Bronchial smooth muscle cell (primary cell): ENCODE results near the gene NKX1-2. TPM values are rescaled to one million over a fixed set of nuclear protein-coding genes. Genes with fewer than 3 reads are reported as not detected.

Experiments
- total RNA-seq: library from RNA; depleted of rRNA; stranded (reverse); fragments of >200 nt; gene quantifications from 2 replicates; pipeline ENCODE4 v1.2.1, GENCODE V29; 2014

The NKX1-2 gene
- not detected in 2 replicates for total RNA-seq

DNA sequence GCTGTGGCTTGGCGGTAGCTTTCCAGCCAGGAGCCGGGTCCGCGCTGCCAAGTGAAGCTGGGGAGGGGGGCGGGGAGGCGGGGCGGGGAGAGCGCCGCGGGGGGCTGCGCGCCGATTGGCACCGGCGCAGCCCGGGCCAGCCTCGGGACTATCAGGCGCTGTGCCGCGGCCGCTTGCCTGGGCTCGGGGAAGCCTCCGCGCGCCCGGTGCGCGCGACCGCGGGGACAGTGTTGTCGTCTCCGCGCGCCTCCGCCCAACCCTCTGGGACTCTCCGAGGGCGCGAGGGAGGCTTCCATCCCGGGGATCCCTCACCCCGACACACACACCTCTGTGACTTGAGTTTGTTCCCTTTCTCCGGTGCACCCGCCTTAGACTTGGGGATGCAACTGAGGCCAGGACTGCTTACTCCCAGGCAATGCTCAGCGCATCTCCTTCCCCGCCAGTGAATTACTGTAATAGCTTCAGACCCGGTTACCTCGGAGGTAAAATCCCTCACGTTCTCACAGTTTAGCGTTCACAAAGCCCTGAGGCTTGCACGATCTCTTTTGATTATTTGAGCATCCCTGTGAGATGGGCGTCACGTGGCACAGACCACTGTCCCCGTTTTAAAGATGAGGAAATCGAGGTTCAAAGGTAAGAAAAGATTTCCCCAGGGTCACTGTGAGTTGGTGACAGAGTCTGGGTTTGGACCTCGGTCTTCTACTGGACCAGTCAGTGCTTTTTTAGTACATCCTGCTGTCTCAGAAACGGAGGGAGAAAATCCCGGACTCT lies at the start of gene NKX1-2:
Gene NKX1-2 (minus strand): TSS at position 24 of the 771 bp plus-strand sequence. CDS start 92 bp downstream, outside the sequence.

DNA sequence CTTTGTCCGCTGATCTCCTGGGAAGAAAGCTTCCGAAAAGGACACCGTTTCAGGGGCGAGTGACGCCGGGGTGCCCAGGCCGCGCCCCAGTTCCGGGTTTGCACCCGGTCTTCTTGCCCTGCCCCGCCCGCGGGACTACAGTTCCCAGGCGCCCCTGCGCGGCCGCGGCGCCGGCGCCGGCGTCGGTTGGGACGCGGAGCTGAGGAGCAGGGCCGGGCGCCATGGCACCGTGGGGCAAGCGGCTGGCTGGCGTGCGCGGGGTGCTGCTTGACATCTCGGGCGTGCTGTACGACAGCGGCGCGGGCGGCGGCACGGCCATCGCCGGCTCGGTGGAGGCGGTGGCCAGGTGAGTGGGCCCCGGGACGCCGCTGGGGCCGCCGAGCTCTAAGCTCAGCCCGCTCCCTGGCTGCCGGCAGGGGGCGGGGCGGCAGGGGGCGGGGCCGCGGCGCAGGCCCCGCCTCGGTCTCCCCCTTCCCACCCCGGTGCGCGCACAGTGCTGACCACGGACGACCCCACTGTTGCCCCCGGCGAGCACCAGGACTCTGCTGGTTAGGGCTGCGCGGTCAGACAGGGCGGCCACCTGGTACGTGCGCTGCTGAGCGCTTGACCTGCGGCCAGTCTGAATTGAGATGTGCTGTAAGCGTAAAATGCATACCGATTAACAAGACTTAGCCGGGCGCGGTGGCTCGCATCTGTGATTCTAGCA lies 12.0 kb upstream of the NKX1-2 start, which contains the start of gene LHPP:
Gene LHPP (plus strand): TSS at position 182 of the 706 bp plus-strand sequence. CDS start 40 bp downstream, at position 222.

DNA sequence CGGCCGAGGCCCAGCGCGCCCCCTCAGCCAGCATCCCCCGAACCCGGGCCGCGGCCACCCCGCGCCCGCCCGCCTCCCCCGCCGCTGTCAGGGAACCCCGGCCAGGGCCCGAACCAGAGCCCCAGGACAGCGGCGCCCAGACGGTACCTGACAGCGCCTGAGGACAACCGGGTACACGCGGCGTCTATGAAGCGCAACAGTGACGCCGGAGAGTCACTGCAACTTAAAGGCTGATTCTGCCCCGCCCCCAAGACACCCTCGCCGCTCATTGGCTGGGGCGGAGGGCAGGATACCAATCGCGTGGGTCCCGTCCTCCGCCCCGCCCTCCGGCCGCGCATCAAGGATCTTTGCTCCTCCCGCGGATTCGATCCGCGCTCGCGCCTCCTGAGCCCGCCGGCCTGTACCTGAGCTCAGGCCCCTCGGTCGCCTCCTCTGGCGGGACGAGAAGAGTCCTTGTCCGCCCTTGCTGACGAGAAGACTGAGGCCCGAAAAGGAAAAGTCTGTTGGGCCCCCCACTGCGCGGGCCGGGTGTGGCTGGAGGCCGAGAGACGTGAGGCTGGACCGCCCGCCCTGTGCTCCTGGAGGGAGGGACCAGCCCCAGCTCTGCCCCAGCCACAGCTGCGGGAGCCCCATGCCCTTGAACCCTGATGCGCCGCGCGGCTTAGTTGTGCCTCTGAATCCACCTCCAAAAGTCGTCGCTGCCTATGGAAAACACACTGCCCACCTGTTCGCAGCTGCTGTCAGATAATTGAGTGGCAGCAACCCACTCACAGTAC lies 30.9 kb downstream of the NKX1-2 start, which contains the start of gene OAT:
Gene OAT (minus strand): TSS at position 198 of the 776 bp plus-strand sequence. CDS start 6,752 bp downstream, outside the sequence.

Other genes with a start within 250 kb of the NKX1-2 start
- gene OAT, start 31.1 kb downstream of the NKX1-2 start, total RNA-seq, result 144 and 191 TPM in 2 replicates
- 10.7 and 15.3 TPM in 2 replicates for gene LHPP, start 11.8 kb upstream of the NKX1-2 start, total RNA-seq